H1 (cell line): ENCODE data around the gene ZMIZ1. TPM values are rescaled to one million over a fixed set of nuclear protein-coding genes. Genes with fewer than 3 reads are reported as not detected.

Experiments used
- CTCF ChIA-PET: fragments of 300-600 bp; sonication (Branson Sonifier 250); formaldehyde crosslinking; loops from one replicate; lab custom pipeline; 2021; ENCODE audit not compliant: partially characterized antibody; lab: Charles Lee
- POLR2A ChIA-PET: fragments of 300-600 bp; sonication (Branson Sonifier 250); formaldehyde crosslinking; loops from one replicate; lab custom pipeline; 2021; ENCODE audit warnings: inconsistent platforms; ENCODE audit not compliant: partially characterized antibody; lab: Charles Lee
- DNase-seq, 2 experiments: peaks; one replicate each; pipeline versions ENCODE4 v3.0.0 to v3.0.0-alpha.2; 2010 to 2022; ENCODE audit warnings: low spot score in 2 of 2, low read depth in 1 of 2, mixed read lengths in 1 of 2
- FAIRE-seq: peaks from 2 replicates; lab custom pipeline; 2011; peaks lifted over from hg19 to GRCh38; lab: Jason Lieb, UNC
- H2AFZ ChIP-seq: 2 replicates; pipeline ENCODE4 v1.8.1; 2012; ENCODE audit warnings: low read length, inconsistent platforms
- H2AK5ac ChIP-seq: 2 replicates; pipeline ENCODE4 v1.6.1; 2013; ENCODE audit warnings: low read depth, low read length
- H2BK120ac ChIP-seq: replicated peaks from 2 replicates; pipeline ENCODE3; 2013; ENCODE audit warnings: low read depth, low read length, inconsistent platforms
- H2BK12ac ChIP-seq: 2 replicates; pipeline ENCODE4 v1.6.1; 2013; ENCODE audit warnings: low read depth, low read length
- H2BK15ac ChIP-seq: 2 replicates; pipeline ENCODE4 v1.6.1; 2013; ENCODE audit warnings: low read length
- H2BK20ac ChIP-seq: 2 replicates; pipeline ENCODE4 v1.6.1; 2013; ENCODE audit warnings: low read length
- H2BK5ac ChIP-seq: 2 replicates; pipeline ENCODE4 v1.6.1; 2013; ENCODE audit warnings: low read depth, low read length
- H3K14ac ChIP-seq: 2 replicates; pipeline ENCODE4 v1.6.1; 2013; ENCODE audit warnings: inconsistent platforms; ENCODE audit not compliant: insufficient read length
- H3K18ac ChIP-seq: 2 replicates; pipeline ENCODE4 v1.6.1; 2013; ENCODE audit warnings: low read length; ENCODE audit errors: extremely low read depth
- H3K23ac ChIP-seq: 2 replicates; pipeline ENCODE4 v1.6.1; 2013; ENCODE audit warnings: inconsistent platforms; ENCODE audit not compliant: insufficient read length
- H3K23me2 ChIP-seq: 2 replicates; pipeline ENCODE4 v1.6.1; 2013; ENCODE audit warnings: low read depth, low read length
- H3K27ac ChIP-seq: 2 replicates; pipeline ENCODE4 v1.6.1; 2011; ENCODE audit warnings: low read depth, low read length, inconsistent platforms
- H3K27me3 ChIP-seq, 4 experiments: replicated peaks in 1 of 4; 1 replicate in 1 of 4; 2 replicates in 3 of 4; pipeline versions ENCODE4 v1.6.1 to v1.8.1; 2011 to 2013; ENCODE audit warnings: low read length in 3 of 4, mild to moderate bottlenecking in 3 of 4, inconsistent platforms in 2 of 4, mixed read lengths in 2 of 4, moderate library complexity in 1 of 4; ENCODE audit not compliant: control insufficient read depth in 3 of 4, insufficient read depth in 3 of 4; ENCODE audit errors: extremely low read depth in 1 of 4
- H3K36me3 ChIP-seq, 4 experiments: 2 replicates each; pipeline versions ENCODE4 v1.6.1 to v1.8.1; 2011 to 2013; ENCODE audit warnings: mild to moderate bottlenecking in 4 of 4, low read length in 3 of 4, moderate library complexity in 2 of 4, control low read depth in 1 of 4, inconsistent platforms in 1 of 4; ENCODE audit not compliant: insufficient read depth in 4 of 4, control insufficient read depth in 2 of 4
- H3K4ac ChIP-seq: replicated peaks from 2 replicates; pipeline ENCODE3; 2013; ENCODE audit warnings: low read length, low read depth, mixed read lengths, inconsistent platforms; ENCODE audit not compliant: insufficient read length
- H3K4me1 ChIP-seq, 4 experiments: replicated peaks in 1 of 4; 1 replicate in 1 of 4; 2 replicates in 3 of 4; pipeline versions ENCODE4 v1.6.1 to v1.8.1; 2011 to 2013; ENCODE audit warnings: low read length in 3 of 4, inconsistent platforms in 2 of 4, mixed read lengths in 1 of 4; ENCODE audit not compliant: insufficient read depth in 4 of 4, control insufficient read depth in 3 of 4
- H3K4me2 ChIP-seq, 2 experiments: 2 replicates each; pipeline versions ENCODE4 v1.6.1 to v1.8.1; 2011 to 2013; ENCODE audit warnings: low read depth in 2 of 2, low read length in 2 of 2, control low read depth in 1 of 2, inconsistent platforms in 1 of 2, mild to moderate bottlenecking in 1 of 2; ENCODE audit not compliant: insufficient read depth in 1 of 2
- H3K4me3 ChIP-seq, 4 experiments: fragments of 200-600, 300-600 bp in 1 of 4; sonication (generic), shearing (Covaris generic), sonication (Bioruptor Twin) in 1 of 4; 2 replicates each; pipeline versions ENCODE4 v1.5.1 to v1.8.1; 2011 to 2016; ENCODE audit warnings: low read length in 4 of 4, low read depth in 3 of 4, control low read depth in 2 of 4, inconsistent platforms in 2 of 4, mild to moderate bottlenecking in 2 of 4, mixed read lengths in 1 of 4, moderate library complexity in 1 of 4; ENCODE audit not compliant: insufficient read depth in 2 of 4; ENCODE audit errors: extremely low read depth in 1 of 4
- H3K56ac ChIP-seq: replicated peaks from 2 replicates; pipeline ENCODE3; 2013; ENCODE audit warnings: low read depth, mild to moderate bottlenecking, mixed read lengths, low read length, inconsistent platforms; ENCODE audit not compliant: insufficient read length
- H3K79me1 ChIP-seq: 2 replicates; pipeline ENCODE4 v1.6.1; 2013; ENCODE audit warnings: low read depth, low read length, control low read depth
- H3K79me2 ChIP-seq, 2 experiments: 2 replicates each; pipeline versions ENCODE4 v1.6.1 to v1.8.1; 2012 to 2013; ENCODE audit warnings: low read length in 2 of 2, mild to moderate bottlenecking in 2 of 2, inconsistent platforms in 1 of 2; ENCODE audit not compliant: insufficient read depth in 2 of 2, control insufficient read depth in 1 of 2
- H3K9ac ChIP-seq, 4 experiments: replicated peaks in 1 of 4; 1 replicate in 1 of 4; 2 replicates in 3 of 4; pipeline versions ENCODE4 v1.6.1 to v1.8.1; 2011 to 2013; ENCODE audit warnings: low read depth in 3 of 4, low read length in 3 of 4, control low read depth in 2 of 4, mild to moderate bottlenecking in 2 of 4, moderate library complexity in 2 of 4, inconsistent platforms in 1 of 4; ENCODE audit errors: extremely low read depth in 1 of 4
- H3K9me3 ChIP-seq, 2 experiments: 2 replicates each; pipeline versions ENCODE4 v1.6.1 to v1.8.1; 2012 to 2013; ENCODE audit warnings: mild to moderate bottlenecking in 2 of 2, moderate library complexity in 2 of 2, control low read depth in 1 of 2, inconsistent platforms in 1 of 2, low read depth in 1 of 2, low read length in 1 of 2, mixed read lengths in 1 of 2; ENCODE audit not compliant: insufficient read depth in 2 of 2
- H4K20me1 ChIP-seq, 2 experiments: replicated peaks in 1 of 2; 2 replicates each; pipeline versions ENCODE3 to v1.8.1; 2011 to 2013; ENCODE audit warnings: inconsistent platforms in 2 of 2, low read length in 2 of 2, mild to moderate bottlenecking in 1 of 2; ENCODE audit not compliant: insufficient read depth in 2 of 2, control insufficient read depth in 1 of 2
- H4K5ac ChIP-seq: 2 replicates; pipeline ENCODE4 v1.6.1; 2013; ENCODE audit warnings: low read length, low read depth, mixed read lengths, inconsistent platforms; ENCODE audit not compliant: insufficient read length
- H4K8ac ChIP-seq: 2 replicates; pipeline ENCODE4 v1.8.0; 2013; ENCODE audit warnings: mild to moderate bottlenecking, moderate library complexity, low read length, inconsistent platforms; ENCODE audit not compliant: insufficient read depth; ENCODE audit errors: extremely low read depth
- H4K91ac ChIP-seq: replicated peaks from 2 replicates; pipeline ENCODE3; 2013; ENCODE audit warnings: low read length, mixed read lengths, inconsistent platforms; ENCODE audit not compliant: insufficient read length
- CBX5 ChIP-seq: fragments of 300-800, 300-1000 bp; sonication (generic); IDR thresholded peaks from 2 replicates; pipeline ENCODE4 v1.7.1; 2016; ENCODE audit warnings: antibody characterized with exemption, low read length, low read depth
- CHD2 ChIP-seq: IDR thresholded peaks from 2 replicates; pipeline ENCODE4 v1.6.1; 2012; ENCODE audit warnings: low read length, improper control_type of control experiment
- CREB1 ChIP-seq: IDR thresholded peaks from 2 replicates; pipeline ENCODE4 v1.6.1; 2012; ENCODE audit warnings: inconsistent platforms
- JUN ChIP-seq: IDR thresholded peaks from 2 replicates; pipeline ENCODE4 v1.6.1; 2011; ENCODE audit warnings: low read depth, mild to moderate bottlenecking, improper control_type of control experiment, low read length
- KDM4A ChIP-seq: IDR thresholded peaks from one replicate; pipeline ENCODE4 v1.7.1; 2012; ENCODE audit warnings: low read depth, mild to moderate bottlenecking, moderate library complexity, low read length, inconsistent platforms; ENCODE audit not compliant: severe bottlenecking
- KDM5A ChIP-seq: fragments of 200-600 bp; IDR thresholded peaks from 2 replicates; pipeline ENCODE4 v1.7.1; 2012; ENCODE audit warnings: mild to moderate bottlenecking, low read length, inconsistent platforms, mixed read lengths
- POLR2AphosphoS5 ChIP-seq: IDR thresholded peaks from 2 replicates; pipeline ENCODE4 v1.6.1; 2011; ENCODE audit warnings: low read depth, low read length
- POU5F1 ChIP-seq: IDR thresholded peaks from 2 replicates; pipeline ENCODE4 v1.6.1; 2011; ENCODE audit warnings: low read depth, mild to moderate bottlenecking, low read length, moderate library complexity
- WGBS, 2 experiments: shearing (Covaris generic) in 1 of 2; methylation state at CpG; one replicate each; pipeline versions ENCODE4 v1.1.6 to v1.1.7; 2013 to 2015; ENCODE audit warnings: low lambda C conversion rate in 2 of 2, mixed read lengths in 2 of 2, inconsistent platforms in 1 of 2, low coverage in 1 of 2, missing lambda C conversion rate in 1 of 2; ENCODE audit not compliant: insufficient replicate concordance in 2 of 2, insufficient coverage in 1 of 2, insufficient read length in 1 of 2; ENCODE audit errors: extremely low coverage in 1 of 2, missing lambda C conversion rate in 1 of 2; 5-methylcytosine and 5-hydroxymethylcytosine counted together
- polyA plus RNA-seq, 7 experiments: library from polyadenylated mRNA; depleted of rRNA in 3 of 7; stranded (reverse) in 5 of 7; unstranded in 2 of 7; fragments of >200 nt in 5 of 7; fragments of 200-250 nt in 2 of 7; gene quantifications; 1 replicate in 5 of 7; 2 replicates in 1 of 7; 4 replicates in 1 of 7; pipeline versions ENCODE4 v1.2.1 to v1.2.3, GENCODE V29; 2011 to 2013; ENCODE audit warnings: missing spikeins in 2 of 7, mixed read lengths in 2 of 7
- total RNA-seq: library from RNA; stranded (reverse); fragmentation: NEBNext Ultra II Directional; extraction: Animal tissue kit (Norgen Biotek cat#: 25700); gene quantifications from 2 replicates; pipeline ENCODE4 v1.2.1, GENCODE V29; 2021
- TF ChIP-seq, protein P1 (sequence below): IDR thresholded peaks from 2 replicates; pipeline ENCODE4 v1.6.1; 2011; ENCODE audit warnings: low read depth, mild to moderate bottlenecking, low read length; ENCODE audit not compliant: insufficient read depth

Gene ZMIZ1
- total and polyA plus RNA-seq, 2 of the 8 experiments (the other 6 are each of a cell fraction or from before 2014, with no cell fraction given): 8.1 to 28.0 TPM

DNA sequence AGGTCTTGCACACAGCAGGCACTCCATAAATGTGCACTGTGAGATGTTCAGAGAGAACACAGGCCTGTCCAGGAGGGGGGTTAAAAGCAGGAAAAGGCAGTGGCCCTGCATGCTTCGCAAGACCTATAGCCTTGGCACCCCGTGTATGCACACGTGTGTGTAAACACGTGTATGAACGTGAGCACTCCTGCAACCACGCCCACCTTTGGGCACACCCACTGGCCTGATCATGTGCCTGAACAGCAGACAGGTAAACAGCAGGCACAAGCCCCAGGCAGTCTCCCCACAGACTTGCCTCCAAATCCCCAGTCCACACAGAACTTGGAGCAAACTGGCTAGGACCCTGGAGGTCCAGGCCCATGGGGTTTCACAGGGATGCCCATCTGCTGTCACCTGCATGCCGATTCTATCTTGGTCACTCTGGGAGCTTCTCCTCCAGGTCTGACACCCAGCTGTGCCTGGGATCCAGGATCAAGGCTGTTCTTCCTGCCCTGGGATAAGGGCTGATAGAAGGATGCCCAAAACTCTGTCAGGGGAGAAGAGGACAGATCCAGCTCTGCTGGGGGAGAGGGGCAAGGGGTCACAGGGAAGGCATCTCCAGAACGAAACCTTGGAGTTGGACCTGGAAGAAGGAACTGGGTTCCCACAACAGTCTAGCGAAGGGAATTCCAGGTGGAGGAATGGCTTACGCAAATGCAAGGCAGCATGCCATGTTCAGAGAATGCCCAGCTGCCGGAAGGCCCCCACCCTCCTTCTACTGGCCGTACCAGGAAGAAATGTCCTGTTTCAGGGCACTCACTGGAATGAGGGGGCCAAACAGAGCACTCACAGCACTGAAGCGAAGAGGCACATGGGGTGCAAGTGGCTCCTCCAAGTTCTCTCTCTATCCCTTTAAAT, 14.3 kb upstream of the ZMIZ1 start:
- CTCF ChIA-PET: interaction anchor here (1.3 to 1.9 kb wide), 3 partner anchors 10 to 394 kb away, joined by 4 read pairs; no protein-coding TSS in a partner anchor
- no peak overlapping the region for H4K5ac ChIP-seq
- H3K4ac ChIP-seq: no peak overlapping the region
- POLR2A ChIA-PET: no interaction called here
- no peaks in the 10 kb centered on the region for H3K79me2 ChIP-seq
- peak overlapping the region; percentile 13 for H4K91ac ChIP-seq
- H3K4me2 ChIP-seq: no peak overlapping the region
- no peaks in the 10 kb centered on the region for H4K20me1 ChIP-seq
- H3K9ac ChIP-seq: no peak overlapping the region
- peak overlapping the region; percentile 53; the same call in 1 of the 2 replicates for H2BK15ac ChIP-seq
- H3K23me2 ChIP-seq: no peaks in the 10 kb centered on the region
- no peaks in the 10 kb centered on the region for H3K36me3 ChIP-seq
- H3K9me3 ChIP-seq: no peaks in the 10 kb centered on the region
- DNase-seq: no peak
- TF ChIP-seq POLR2AphosphoS5 (no peak), CBX5 (no peak), CREB1 (no peak), JUN (no peak), POU5F1 (no peak), CHD2 (no peak), KDM5A (no peak), KDM4A (no peak)
- TF ChIP-seq, protein P1, sequence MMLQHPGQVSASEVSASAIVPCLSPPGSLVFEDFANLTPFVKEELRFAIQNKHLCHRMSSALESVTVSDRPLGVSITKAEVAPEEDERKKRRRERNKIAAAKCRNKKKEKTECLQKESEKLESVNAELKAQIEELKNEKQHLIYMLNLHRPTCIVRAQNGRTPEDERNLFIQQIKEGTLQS: no peak
- TF ChIP-seq, all 59 proteins: peak for 0
- Histone ChIP-seq H3K18ac (no peak overlapping the region), H3K79me1 (no peaks in the 10 kb centered on the region), H2BK120ac (no peak overlapping the region), H2BK5ac (no peak overlapping the region), H3K4me1 (peaks cover 0 to 35% (median 17%) of the 10 kb centered on the region in 4 experiments; a peak in 6 of 7 replicates), H3K23ac (no peak overlapping the region), H3K27me3 (peaks cover 0 to 10% (median 0%) of the 10 kb centered on the region in 4 experiments; a peak in 2 of 7 replicates), H3K27ac (no peak overlapping the region), H3K56ac (no peak overlapping the region), H2AK5ac (peak overlapping the region; percentile 76; the same call in 1 of the 2 replicates), H3K4me3 (no peak overlapping the region), H2AFZ (no peak overlapping the region), H3K14ac (no peak overlapping the region), H2BK12ac (peak overlapping the region; percentile 23; the same call in 1 of the 2 replicates), H4K8ac (no peak overlapping the region), H2BK20ac (no peak overlapping the region)
- no peak for FAIRE-seq
- WGBS, 2 experiments: 86% methylated on average over 12 of the region's 13 CpGs; no CpG with 5 or more reads in 1 of the 2 experiments
